LHCN-M2 (cell line): ENCODE data around the gene MISP. TPM values are rescaled to one million over a fixed set of nuclear protein-coding genes. Genes with fewer than 3 reads are reported as not detected.

Experiments used
- DNase-seq: peaks from one replicate; pipeline ENCODE4 v3.0.0-alpha.2; 2012; ENCODE audit warnings: low read depth
- total RNA-seq: library from RNA; depleted of rRNA; stranded (reverse); fragments of >200 nt; gene quantifications from 2 replicates; pipeline ENCODE4 v1.2.3, GENCODE V29; 2014

Gene MISP
- total RNA-seq, 1 experiment from 2014 or later: 0.46 TPM

DNA sequence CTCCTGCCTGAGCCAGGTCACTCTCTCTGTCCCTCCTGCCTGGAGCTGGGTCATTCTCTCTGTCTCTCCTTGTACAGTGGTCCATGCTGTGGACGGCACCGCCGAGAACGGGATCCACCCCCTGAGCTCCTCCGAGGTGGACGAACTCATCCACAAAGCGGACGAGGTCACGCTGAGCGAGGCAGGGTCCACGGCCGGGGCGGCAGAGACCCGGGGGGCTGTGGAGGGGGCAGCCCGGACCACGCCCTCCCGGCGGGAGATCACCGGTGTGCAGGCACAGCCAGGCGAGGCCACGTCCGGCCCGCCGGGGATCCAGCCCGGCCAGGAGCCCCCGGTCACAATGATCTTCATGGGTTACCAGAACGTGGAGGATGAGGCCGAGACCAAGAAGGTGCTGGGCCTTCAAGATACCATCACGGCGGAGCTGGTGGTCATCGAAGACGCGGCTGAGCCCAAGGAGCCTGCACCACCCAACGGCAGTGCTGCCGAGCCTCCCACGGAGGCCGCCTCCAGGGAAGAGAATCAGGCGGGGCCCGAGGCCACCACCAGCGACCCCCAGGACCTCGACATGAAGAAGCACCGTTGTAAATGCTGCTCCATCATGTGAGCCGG, 4.6 kb upstream of the MISP start:
- no peak for DNase-seq

DNA sequence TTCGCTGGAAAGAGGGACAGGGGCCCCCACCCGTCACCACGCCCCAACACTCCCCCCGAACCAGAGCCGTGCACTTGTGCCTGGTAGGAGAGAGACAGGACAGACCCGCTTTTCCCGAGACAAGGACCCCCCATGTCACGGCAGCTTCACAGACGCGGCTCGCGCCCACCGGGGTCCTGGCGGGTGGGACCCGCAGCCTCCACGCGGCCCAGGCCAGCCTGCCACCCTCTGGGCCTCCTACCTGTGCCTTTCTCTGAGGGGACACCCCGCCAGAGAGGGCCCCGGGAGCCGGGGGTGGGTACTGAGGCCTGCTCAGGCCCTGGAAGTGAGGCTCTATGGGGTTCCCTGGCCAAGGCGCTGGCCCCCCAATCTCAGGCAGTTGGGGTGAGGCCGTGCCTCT, 4.0 kb upstream of the MISP start:
- no peak for DNase-seq

DNA sequence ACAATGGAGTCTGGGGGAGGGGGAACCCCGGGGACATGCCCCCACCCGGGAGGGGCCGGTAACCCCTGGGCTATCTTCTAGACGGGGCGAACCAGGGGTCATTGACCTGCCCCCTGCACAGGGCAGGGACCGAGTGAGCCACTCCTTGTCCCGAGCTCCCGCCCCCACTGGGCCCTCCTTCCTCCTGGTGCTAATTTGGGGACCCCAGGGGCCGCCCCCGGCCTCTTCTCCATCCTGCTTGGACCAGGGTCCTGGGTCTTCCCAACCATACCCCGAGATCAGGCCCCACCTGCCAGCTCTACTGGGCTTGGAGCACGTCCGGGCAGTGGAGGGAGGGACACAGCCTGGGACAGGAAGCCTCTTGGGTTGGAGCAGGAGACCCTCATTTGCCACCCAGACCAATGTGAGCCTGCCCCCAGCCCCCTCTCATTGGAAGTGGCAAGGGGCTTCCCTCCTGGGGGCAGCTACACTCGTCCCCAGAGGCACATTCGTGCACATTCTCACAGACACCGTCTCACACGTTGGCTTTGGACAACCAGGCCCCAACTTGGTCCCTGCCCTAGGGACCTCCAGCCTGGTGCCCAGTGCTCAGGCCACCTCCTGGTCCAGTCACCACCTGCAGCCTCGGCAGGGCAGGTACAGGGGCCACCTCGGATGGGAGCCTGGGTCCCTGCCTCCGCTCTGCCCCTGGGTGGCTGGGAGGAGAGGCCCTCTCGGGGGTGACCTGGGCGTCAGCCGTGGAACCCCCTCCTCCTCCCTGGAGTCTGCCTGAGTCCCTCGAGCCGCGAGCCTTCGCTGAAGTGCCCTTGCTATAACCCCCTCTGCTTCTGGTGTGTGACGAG, 3.3 kb upstream of the MISP start:
- DNase-seq: no peak

DNA sequence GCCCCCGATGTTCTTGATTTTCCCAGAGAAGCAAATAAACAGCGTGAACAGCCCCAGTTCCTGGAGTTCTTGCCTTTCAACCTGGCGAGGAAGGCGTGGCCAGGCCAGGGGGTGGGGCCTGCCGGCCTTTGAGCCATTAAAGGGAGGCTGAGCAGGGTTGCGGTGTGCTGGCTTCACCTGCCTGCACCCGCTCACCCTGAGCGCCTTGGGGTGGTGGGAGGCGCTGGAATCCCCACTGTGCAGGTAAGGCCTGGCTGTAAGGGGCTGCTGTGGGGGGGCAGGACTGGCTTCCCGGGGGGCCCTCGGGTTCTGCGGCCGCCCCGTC, 2.7 kb upstream of the MISP start:
- no peak for DNase-seq

DNA sequence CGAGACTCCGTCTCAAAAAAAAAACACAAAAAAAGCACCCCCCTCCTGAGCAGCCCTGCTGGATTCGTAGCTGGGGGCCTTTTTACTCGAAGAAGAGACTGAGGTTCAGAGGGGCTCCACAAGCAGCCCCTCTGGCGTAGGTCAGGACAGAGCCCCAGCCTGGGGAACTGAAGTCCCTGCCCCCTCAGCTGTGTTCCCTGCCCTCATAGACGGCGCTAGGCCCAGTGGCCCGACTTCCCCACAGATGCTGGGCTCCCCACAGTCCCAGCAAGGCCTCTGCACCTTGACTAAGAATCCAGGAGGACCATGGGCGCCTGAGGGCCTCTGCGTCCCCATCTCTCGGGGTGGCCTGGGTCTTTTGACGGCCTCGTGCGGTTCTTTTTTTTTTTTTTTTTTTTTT, 1.1 kb upstream of the MISP start:
- DNase-seq: no peak

DNA sequence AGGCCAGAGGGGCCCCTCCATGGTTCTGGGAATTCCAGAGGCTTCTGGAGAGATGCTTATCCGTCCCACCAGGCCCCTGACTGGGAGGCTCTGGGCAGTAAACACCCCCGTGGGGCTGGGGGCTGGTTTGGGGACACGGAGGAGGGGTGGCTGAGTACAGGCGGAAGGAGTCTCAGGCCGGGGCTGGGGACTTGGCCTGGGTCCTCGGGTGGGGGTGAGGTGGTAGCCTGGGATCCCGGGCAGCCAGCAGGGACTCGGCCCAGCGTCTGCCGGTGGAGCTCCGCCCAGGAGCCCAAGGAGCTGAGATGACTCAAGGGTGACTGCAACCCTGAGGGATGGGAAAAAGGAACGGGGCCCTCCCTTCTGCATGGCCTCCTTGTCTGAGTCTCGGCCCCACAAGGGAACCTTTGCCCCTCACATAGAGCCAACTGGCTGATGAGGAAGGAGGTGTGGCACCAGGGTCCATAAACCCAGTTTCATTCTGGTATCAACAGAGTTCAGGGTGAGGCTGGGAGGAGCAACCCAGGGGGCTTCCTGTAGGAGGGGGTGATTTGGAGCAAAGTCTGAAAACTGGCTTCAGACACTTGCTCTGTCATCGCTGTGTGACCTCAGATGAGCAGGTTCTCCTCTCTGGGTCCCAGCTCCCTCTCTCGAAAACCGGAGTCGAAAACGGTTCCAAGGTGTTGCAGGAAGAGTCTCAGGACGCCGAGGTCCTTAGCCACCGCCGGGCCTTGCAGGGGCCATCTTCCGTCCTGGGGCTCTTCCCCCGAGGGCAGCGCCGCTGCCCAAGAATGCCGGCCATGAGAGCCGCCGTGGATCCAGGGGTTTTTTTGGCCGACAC, 809 bp downstream of the MISP start:
- DNase-seq: peak; percentile 86

DNA sequence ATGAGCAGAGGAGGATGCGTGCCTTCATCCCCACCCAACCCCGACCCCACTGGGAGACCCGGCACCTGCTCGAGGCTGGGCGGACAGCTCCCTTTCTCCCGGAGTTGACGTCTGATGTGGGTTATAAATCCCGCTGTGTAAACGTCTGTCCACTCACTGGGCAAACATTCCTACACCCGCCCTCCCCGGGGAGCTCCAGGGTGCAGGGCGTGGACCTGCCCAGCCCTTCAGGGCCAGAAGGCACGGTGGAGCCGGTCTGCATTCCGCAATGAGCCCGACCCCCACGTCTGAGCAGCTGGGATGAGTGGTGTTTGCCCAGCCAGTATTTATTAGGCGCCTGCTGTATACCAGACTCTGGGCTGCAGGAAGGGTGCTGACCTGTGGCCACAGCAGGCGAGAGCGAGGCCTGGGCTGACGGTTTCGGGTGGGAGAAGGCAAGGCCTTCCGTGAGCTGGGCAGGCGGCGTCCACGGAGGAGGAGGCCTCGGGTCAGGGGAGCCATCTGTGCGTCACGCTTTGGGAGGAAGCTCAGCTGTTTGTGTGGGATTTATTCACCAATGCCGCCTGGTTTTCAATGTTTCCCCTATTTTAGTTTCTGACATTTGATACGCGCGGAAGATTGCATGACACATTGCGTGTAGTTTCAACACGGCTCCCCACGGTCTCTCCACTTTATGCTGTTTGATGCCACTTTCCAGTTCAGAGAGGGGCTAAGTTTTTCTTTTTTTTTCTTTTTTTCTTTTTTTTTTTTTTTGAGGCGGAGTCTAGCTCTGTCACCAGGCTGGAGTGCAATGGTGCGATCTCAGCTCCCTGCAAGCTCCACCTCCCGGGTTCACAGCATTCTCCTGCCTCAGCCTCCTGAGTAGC, 2.0 kb downstream of the MISP start:
- DNase-seq: peak; percentile 97

DNA sequence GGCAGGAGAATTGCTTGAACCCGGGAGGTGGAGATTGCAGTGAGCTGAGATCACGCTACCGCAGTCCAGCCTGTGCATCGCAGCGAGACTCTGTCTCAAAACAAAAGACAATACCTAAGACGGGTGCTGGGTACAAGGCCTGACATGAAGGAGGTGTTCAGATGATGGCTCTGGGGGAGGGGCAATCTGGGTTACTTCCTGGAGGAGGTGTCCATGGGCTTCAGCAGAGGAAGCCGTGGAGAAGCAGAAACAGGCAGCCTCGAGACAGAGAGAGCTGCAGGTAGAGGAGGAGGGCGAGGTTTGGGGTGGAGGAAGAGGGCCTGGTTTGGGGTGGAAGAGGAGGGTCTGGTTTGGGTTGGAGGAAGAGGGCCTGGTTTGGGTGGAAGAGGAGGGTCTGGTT, 3.6 kb downstream of the MISP start:
- no peak for DNase-seq

DNA sequence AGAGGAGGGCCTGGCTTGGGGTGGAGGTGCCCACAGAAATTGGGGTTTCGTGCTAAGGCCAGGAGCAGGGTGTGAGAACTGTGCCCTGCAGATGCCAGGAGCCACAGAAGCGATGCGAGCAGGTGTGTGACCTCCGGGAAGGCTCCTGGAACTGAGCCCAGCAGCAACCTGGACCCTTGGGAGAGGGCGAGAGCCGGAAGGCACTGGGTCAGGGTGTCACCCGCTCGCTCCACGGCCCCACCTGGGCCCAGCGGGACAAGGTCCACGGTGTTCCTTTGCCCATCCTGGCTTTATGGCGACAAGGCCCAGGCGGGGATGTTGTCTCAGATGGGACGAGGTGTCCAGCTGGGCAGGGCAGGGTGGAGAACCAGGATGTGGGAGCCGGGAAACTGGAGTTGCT, 4.2 kb downstream of the MISP start:
- no peak for DNase-seq

DNA sequence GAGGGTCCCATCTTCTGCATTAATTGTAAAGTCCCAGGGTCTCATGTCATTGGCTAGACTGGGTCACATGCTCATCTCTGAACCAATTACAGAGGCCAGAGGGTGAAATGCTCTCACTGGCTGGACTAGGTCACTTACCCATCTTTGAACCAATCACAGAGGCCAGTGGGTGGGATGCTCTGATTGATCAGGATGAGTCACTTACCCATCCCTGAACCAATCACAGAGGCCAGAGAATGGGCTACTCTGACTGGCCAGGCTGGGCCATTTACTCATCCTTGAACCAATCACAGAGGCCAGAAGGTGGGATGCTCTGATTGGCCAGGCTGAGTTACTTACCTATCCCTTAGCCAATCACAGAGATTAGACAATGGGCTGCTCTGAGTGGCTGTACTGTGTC, 5.3 kb downstream of the MISP start:
- peak; percentile 67 for DNase-seq

DNA sequence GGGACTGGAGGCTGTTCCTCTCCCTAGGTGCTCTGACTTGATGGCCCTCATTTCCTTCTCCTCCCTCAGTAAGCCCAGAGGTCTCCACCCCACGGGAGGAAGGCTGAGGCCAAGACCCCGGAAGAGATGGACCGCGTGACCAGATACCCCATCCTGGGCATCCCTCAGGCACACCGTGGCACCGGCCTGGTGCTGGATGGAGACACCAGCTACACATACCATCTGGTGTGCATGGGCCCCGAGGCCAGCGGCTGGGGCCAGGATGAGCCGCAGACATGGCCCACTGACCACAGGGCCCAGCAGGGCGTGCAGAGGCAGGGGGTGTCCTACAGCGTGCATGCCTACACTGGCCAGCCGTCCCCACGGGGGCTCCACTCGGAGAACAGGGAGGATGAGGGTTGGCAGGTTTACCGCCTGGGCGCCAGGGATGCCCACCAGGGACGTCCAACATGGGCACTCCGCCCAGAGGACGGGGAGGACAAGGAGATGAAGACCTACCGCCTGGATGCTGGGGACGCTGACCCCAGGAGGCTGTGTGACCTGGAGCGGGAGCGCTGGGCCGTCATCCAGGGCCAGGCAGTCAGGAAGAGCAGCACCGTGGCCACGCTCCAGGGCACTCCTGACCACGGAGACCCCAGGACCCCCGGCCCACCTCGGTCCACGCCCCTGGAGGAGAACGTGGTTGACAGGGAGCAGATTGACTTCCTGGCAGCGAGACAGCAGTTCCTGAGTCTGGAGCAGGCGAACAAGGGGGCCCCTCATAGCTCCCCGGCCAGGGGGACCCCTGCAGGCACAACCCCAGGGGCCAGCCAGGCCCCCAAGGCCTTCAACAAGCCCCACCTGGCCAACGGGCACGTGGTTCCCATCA, 6.1 kb downstream of the MISP start:
- no peak for DNase-seq

DNA sequence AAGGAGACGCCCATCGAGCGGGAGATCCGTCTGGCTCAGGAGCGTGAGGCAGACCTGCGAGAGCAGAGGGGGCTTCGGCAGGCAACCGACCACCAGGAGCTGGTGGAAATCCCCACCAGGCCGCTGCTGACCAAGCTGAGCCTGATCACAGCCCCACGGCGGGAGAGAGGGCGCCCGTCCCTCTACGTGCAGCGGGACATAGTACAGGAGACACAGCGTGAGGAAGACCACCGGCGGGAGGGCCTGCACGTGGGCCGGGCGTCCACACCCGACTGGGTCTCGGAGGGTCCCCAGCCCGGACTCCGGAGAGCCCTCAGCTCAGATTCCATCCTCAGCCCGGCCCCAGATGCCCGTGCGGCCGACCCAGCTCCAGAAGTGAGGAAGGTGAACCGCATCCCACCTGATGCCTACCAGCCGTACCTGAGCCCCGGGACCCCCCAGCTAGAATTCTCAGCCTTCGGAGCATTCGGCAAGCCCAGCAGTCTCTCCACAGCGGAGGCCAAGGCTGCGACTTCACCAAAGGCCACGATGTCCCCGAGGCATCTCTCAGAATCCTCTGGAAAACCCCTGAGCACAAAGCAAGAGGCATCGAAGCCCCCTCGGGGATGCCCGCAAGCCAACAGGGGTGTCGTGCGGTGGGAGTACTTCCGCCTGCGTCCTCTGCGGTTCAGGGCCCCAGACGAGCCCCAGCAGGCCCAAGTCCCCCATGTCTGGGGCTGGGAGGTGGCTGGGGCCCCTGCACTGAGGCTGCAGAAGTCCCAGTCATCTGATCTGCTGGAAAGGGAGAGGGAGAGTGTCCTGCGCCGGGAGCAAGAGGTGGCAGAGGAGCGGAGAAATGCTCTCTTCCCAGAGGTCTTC, 7.1 kb downstream of the MISP start:
- DNase-seq: no peak

DNA sequence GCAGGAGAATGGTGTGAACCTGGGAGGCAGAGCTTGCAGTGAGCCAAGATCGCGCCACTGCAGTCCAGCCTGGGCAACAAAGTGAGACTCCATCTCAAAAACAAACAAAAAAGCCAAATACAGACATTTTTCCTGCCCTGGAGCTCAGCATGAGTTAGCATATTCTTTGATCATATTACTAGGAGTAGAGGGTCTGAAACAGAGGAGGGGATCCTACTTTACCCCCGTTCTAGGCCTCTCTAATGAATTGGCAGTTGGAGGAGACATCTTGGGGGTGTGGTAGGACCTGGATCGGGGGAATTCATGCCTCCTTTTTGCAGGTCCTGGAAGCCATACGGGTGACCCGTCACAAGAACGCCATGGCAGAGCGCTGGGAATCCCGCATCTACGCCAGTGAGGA, 12.3 kb downstream of the MISP start:
- no peak for DNase-seq

DNA sequence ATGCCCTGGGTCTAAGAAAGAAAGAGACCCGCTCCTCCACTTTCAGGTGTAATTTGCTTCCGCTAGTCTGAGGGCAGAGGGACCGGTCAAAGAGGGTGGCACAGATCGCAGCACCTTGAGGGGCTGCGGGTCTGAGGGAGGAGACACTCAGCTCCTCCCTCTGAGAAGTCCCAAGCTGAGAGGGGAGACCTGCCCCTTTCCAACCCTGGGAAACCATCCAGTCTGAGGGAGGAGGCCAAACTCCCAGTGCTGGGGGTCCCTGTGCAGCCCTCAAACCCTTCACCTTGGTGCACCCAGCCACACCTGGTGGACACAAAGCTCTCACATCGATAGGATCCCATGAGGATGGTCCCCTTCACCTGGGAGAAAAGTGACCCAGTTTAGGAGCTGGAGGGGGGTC, 13.0 kb downstream of the MISP start:
- DNase-seq: no peak

DNA sequence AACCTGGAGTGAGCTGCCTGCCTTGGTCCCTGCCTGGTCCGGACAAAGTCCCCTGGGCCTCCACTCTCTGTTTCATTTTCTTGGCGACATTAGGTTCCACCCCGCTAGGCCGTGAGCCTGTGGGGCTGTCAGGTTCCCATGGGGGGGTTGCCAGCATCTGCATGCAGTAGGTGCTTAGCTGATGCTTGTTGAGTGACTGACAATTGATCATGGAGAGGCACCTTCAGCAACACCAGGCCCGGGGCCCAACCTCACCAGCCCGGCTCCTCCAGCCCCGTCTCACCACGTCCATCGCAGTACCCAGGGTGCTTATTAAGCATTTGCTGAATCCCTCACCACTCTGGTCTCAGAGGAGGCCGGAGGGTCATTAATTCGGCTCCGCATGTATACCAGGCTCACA, 13.4 kb downstream of the MISP start:
- no peak for DNase-seq

DNA sequence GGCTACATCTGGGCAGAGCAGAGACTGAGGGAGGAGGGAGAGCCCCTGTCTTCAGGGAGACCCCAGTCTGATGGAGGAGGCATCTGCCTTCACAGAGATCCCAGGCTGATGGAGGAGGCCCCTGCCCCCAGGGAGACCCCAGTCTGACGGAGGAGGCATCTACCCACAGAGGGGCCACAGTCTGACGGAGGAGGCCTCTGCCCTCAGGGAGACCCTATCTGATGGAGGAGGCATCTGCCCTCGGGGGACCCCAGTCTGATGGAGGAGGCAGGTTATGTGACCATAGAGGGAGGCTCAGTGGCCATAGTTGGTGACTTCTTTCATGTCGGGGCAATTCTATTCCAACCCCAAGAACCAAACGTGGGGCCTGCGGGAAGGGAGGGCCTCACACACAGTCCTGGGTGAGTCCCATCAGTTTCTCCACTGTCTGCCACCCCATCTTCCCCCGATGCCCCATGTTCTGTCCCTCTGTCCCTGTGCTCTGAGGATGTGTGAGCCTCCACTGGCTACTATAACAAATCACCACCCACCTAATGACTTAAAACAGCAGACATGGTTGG, 14.3 kb downstream of the MISP start:
- no peak for DNase-seq

DNA sequence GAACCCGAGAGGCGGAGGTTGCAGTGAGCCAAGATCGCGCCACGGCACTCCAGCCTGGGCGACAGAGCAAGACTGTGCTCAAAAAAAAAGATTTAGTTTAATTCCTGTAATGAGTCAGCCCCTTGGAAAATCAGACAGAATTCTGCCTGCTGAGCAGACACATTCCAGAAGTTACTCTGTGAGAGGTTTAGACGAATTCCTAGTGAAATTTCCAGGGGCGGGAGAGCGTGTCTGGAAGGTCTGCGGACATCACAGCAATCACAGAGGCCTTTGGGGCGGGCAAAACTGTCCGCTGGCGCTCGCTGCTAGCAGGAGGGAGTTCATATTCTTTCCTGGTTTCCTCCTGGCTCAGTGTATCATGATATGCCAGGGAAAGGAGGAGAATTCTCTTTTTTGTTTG, 17.5 kb downstream of the MISP start:
- peak; percentile 72 for DNase-seq

DNA sequence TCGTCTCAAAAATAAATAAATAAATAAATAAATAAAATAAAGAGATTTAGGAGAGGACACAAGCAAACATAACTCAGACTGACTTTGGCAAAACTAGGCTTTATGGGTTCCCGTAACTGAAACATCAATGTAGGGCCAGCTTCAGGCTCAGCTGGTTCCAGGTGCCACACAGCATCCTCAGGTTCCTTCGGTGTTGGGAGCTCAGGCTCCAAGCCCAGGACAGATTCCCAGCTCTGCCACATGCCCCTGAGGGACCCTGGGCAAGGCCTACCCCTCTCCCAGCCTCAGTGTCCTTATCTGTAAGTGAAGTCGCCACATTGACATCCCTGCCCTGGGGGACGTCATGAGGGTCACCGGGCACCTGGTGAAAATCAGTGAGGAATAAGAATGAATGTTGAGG, 18.7 kb downstream of the MISP start:
- no peak for DNase-seq

DNA sequence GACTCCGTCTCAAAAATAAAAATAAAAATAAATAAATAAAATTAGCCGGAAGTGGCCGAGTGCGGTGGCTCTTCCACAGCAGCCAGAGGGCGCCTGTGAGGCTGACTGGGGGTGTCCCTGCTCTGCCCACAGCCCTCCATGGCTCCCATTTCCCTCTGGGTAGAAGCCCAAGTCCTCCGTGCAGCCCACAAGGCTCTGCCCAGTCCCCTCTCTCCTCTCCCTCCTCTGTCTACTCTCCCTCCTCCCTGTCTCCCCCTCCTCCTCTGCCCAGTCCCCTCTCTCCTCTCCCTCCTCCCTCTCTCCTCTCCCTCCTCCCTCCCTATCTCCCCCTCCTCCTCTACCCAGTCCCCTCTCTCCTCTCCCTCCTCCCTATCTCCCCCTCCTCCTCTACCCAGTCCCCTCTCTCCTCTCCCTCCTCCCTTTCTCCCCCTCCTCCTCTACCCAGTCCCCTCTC, 20.4 kb downstream of the MISP start:
- DNase-seq: peak; percentile 52
